GM18498 (cell line): ENCODE data around the gene MYH11.
"Not testable (repeated sequence)": the region's sequence is repeated elsewhere in the genome, so short reads cannot be mapped to it uniquely, and the experiment has no call there.

ENCODE experiments used
- ATAC-seq: cut with Tn5 transposase; IDR thresholded peaks from one replicate; pipeline ENCODE4 v1.9.1; 2021; ENCODE audit warnings: mild to moderate bottlenecking, moderate library complexity; ENCODE audit not compliant: unreplicated experiment

The MYH11 gene

DNA sequence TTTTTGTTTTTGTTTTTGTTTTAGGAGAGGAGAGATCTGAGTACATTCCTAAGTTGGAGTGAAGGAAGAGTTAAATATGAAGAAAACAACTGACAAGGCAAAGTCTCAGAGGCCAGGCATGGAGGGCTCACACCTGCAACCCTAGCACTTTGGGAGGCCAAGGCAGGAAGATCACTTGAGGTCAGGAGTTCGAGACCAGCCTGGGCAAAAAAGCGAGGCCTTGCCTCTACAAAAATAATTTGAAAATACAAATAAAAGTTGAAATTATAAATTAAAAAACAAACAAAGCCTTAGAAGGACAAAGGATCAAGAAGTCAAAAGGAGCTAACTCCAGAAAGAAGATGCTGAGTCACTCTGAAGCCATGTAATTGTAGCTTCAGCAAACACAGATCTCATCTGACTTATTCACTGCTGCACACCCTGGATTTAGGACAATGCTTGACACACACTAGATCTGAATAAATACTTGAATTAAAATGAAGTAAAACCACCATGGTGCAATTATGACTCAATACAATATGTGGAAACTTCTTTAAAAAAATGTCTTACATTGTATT, 22.5 kb upstream of the MYH11 start:
- ATAC-seq, result no peak

DNA sequence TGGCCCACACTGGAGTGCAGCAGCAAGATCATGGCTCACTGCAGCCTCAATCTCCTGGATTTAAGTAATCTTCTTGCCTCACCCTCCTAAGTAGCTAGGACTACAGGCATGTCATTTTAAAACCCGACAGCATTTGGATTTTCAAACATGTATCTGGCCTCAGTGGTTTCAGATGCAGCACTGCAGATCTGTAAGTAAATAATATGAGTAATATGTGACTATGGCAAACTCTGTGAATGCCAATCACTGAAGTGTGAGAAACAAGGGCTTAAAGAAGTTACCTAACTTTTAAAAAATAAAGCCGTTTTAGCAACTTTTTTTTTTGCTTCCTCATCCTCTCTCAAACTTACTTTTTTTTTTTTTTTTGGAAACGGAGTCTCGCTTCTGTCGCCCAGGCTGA, 19.7 kb upstream of the MYH11 start:
- ATAC-seq, result no peak

DNA sequence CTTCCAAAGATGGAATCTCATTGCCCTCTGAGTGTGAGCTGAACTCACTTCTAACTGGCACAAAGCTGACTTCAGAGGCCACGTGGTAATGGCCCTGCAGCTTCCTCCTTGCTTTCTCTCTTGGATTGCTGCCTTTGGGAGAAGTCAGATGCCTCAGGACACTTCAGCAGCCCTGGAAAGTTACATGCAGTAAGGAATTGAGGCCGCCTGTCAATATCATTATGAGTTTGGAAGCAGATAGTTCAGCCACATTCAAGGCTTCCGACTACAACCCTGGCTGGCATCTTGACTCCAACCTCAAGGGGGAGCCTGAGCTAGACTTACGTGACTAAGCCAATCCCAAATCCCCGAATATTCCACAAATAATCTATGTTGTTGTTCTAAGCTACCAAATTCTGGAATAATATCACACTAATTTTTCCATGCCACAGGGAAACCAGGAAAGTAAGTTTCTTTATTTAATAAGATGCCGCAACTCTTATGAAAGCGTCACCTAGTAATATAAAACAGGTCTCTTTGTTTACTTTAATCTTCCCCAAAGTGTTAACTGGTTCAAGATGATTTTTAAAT, 18.0 kb upstream of the MYH11 start:
- no peak for ATAC-seq

- ATAC-seq, result no peak
Observed at GRCh38 chr16:15873737-15874136, 16.9 kb upstream of the MYH11 start.

- no peak for ATAC-seq
Observed at GRCh38 chr16:15873301-15873700, 16.5 kb upstream of the MYH11 start.

GRCh38 chr16:15870011-15870410, 13.2 kb upstream of the MYH11 start:
- ATAC-seq, result no peak

DNA sequence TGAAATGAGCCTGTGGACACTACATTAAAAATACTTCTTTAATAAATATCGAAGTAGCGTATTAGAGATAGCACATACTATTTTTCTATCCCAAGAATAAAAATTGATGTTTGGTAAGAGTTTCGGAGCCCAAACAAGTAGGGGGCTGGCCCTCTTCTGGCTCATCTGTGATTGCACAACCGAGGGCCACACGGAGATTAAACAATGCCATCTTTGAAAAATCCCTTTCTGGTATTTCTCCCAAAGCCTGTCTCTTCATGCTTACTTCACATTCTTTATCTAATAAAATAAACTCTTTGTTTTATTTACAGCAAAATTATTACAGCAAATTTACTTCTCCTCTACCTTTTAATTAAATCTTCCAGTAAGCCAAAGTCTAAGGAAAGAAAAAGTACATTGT, 9.6 kb upstream of the MYH11 start:
- no peak for ATAC-seq

DNA sequence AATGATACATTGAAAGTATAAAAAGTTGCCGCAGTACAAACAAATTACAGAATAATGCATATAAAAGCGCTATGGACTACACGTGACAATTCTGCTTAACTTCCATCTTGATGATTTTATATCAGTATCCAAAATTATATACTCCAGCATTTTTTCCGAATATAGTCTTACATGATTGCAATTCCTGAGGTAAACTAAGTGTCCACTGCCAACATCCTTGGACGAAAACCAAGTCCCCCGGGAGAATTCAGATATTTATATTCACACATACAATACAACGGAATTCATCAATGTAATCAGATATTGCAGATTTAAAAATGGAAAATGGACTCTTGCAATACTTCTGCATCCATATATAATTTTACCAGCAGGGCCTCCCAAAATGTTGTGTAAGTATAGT, 8.9 kb upstream of the MYH11 start:
- no peak for ATAC-seq

DNA sequence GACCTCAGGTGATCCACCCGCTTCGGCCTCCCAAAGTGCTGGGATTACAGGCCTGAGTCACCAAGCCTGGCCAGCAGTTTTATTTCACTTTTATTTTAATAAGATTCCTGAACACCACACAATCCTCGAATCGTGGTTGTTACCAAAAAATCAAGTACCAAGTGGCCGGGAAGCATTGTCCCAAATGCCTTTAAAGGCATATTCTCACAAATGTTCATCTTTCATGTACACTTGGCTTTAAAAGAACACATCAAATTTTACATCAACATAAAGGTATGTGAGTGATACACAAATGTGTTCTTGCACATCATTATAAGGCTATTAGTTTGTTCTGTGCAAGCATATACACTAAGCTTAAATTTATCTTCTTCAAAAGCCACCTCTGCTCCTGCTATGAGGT, 8.1 kb upstream of the MYH11 start:
- ATAC-seq, result no peak

DNA sequence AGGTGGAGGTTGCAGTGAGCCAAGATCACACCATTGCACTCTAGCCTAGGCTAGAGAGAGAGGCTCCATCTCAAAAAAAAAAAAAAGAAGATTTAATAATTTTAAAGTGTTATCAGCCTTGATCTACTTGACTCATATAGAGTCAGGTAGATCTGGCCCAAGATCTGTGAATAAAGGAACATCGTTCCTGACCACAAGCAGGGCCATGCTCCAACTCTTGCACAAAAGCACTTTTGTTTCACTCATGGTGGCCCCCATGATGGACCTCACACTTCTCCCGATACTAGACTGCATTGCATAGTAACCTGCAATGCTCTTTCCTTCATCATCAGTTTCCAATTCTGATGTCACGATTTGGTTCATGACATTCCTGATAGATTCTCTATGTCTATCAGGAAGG, 5.2 kb upstream of the MYH11 start:
- ATAC-seq, result no peak

DNA sequence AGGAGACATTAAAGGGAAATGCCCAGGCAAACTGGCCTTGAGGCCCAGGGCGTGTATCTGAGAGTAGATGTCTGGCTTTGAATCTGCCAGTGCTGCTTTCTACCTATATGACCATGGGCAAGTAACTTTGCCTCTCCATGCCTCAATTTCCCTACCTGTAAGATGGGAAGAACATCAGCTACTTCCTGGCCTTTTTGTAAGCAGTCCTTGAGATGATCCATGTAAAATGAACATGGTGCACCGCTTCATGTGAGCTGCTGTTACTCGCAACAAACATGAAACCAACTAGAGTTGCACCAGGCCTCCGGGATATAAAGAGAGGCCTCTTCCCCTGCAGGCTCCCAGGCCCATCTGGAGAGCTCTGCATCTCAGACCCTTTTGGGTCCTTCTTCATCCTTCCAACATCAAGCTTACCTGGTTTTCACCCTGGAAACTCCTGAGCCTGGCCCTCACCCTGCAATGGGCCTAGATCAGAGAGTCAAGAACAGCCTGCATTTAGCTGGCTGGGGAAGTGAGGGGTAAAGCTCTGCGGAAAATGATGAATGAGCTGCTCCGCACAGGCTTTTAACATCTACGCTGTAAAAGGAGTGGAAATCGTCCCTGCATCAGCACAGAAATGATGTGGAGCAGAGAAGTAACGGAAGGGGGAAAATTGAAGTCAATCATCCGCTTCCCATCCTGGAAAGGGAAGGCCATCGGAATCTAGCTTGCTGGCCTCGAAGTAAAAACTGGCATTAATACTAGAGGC, 2.3 kb upstream of the MYH11 start:
- ATAC-seq, result no peak

DNA sequence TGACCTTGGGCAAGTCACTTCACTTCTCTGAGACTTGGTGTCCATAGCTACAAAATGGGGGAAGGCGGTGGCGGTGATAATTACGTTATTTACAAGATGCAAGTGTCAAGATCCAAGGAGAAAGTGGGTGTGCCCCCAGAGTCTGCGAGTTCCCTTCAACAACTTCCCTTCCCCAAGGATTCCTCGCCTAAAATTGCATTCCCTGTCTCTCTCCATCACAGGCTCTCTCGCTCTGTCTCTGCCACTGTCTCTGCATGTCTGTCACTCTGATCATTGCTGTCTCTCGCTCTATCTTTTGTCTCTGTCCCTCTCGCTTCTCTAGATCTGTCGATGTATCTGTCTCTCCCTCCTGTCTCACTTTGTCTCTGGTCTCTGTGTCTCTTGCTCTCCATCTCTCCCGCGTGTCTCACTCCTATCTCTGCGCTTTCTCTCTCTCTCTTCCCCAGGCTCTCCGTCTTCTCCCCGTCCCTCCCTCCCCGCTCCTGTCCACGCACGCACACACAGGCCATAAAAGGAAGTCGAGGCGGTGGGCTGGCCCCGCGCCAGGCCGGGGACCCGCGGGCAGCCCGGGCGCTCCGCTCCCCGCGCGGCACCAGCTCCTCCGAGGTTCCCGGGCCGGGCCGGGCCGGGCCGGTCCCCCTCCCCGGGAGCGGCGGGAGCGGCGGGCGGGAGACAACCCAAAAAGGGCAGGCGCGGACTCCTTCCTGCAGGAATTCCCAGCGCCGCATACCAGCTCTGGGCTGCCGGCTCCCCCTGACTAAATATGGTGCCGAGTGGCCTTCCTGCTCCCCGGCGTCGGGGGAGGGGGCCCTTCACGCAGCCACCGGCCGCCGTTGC, 1.1 kb upstream of the MYH11 start:
- ATAC-seq, result no peak

GRCh38 chr16:15856182-15856581, 646 bp downstream of the MYH11 start:
- no peak for ATAC-seq

DNA sequence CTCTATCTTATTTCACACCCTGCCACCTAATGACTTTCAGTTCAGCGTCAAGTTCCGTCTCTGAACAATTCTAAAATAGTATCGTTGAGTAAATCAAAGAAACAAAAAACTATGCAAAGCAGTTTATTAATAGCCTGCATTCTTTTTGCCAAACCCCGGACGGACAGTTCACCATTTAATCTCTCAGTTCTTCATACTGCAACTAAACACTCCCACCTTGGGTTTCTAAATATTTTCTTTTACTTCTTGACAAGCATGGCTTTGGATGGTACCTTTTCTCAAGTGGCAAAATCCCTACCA, 1.2 kb downstream of the MYH11 start:
- peak; percentile 76 for ATAC-seq

DNA sequence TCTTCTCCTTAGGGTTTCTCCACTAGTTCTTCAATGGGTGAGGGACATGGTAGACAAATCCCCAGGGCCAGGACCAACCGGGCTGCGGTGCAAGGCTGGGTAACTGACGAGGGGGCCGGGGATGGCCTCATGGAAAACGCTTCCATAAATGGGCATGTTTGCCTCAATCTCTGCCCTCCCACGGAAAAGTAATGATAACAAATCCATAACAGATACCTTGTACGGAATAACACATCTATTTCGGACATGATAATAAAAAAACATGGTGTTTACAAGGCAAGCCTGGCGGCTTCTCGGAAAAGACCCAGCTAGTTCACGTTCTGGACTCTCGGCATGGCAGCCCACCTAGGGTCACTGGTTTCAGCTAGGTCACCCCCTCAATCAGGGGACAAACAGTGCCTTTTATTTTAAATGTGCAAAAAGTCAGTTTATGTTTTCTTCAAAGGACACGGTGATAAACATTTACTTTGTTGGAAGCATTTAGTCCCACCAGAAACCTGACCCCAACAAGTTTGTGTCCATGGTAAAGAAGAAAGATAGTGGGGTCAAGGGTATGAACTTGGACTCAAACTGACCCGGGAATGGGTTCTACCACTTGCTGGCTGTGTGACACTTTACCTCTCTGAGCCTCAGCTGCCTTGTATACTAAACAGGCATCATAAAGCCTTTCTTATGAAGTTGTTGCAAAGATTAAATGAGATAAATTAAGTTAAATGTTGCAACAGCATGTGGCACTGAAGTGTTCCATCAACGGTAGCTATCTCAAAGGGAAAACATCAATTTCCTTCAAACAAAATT, 1.7 kb downstream of the MYH11 start:
- no peak for ATAC-seq

DNA sequence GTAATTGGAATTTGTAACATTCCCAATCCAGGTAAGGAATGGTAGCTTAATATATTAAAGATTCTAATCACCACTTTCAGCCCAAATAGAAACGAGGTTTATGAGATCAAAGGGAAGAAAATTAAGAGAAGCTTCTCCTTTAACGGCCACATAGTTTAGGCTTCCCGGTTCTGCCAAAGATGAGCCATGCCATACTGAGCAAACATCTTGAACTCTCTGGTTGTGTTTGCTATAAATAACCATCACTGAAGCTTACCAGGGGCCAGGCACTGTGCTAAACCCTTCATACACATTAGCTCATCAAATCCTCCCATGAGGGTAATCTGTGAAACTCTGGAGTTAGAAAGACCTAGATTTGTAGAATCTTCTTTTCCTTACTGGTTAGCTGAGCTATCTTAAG, 2.8 kb downstream of the MYH11 start:
- no peak for ATAC-seq

- ATAC-seq, result no peak
Observed at GRCh38 chr16:15853021-15853420, 3.8 kb downstream of the MYH11 start.

DNA sequence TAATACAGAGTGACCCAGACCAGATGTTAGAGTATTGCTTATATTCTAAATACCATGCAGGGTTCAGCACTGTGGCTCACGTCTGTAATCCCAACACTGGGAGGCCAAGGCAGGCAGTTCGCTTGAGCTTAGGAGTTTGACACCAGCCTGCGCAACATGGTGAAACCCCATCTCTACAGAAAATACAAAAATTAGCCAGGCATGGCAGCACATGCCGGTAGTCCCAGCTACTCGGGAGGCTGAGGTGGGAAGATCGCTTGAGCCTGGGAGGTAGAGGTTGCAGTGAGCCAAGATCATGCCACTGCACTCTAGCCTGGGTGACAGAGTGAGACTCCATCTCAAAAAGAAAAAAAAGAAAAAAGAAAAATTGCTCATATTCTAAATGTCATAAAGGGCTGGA, 6.3 kb downstream of the MYH11 start:
- ATAC-seq, result not testable (repeated sequence)

DNA sequence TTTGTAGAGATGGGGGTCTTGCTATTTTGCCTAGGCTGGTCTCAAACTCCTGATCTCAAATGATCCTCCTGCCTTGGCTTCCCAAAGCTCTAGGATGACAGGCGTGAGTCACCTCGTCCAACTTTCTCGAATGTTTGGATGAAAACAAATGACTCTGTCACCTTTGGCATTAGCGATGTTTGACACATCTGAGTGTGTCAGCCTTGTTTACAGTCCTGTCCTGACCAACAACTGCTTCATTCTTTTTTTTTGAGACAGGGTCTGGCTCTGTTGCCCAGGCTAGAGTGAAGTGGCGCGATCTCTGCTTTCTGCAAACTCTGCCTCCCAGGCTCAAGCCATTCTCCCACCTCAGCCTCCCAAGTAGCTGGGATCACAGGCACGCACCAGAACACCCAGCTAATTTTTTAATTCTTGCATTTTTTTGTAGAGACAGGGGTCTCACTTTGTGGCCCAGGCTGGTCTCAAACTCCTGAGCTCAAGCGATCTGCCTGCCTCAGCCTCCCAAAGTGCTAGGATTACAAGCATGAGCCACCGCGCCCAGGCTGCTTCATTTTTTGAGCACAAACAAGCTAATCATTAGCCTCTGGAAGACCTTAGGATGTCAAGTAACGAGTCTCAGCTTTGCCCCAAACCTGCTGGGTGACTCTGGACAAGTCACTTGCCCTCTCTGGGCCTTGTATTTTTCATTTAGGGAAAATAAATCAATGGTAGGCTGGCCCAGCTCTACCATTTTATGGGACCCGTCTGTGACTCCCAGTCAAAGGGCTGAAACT, 7.4 kb downstream of the MYH11 start:
- ATAC-seq, result no peak

DNA sequence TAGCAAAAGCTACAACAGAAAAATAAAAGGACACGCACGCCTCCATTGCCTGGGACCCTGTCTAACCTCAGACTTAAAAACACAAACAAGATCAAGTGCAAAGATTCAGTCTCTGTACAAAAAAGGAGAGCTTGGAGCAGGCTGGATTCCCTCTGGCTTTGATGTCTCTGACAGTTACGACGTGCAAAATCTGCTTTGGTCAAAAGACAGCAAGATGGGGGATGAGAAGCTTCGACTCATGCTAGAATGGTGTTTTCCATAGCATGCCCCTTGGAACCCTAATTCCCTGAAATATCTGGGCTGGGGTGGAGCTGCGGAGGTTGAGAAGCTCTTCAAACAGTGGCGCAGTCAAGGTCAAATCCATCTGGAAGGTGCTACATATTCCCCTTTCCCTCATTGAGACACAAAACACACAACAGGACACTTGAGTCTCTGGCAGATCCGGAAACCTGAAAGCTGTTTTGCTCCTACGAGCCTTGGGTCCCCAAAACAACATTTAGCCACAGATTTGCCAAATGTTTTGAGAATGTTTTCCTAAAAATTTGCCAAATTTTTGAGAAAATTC, 9.1 kb downstream of the MYH11 start:
- no peak for ATAC-seq
